Anterior cingulate cortex (tissue), 58 donors: Measurements from ENCODE around the gene IL13.

Experiments used
- DNase-seq, 58 donors: peaks; one replicate each; lab custom pipeline; 2025; lab: John Stamatoyannopoulos, UW

IL13 gene

GRCh38 chr5:132655821-132656773 is 1.9 kb upstream of the IL13 start:
- DNase-seq = peak in 8 of 58 donors; percentile 10 to 33 (median 16)

GRCh38 chr5:132656774-132657355 is 1.1 kb upstream of the IL13 start:
- no peak for DNase-seq

- peak in 2 of 58 donors; percentile 11 to 30 for DNase-seq
Measured at GRCh38 chr5:132658381-132659302, 669 bp downstream of the IL13 start.

GRCh38 chr5:132659598-132660493 is 1.9 kb downstream of the IL13 start:
- DNase-seq = no peak

- no peak for DNase-seq
Measured at GRCh38 chr5:132661231-132662003, 3.4 kb downstream of the IL13 start.

- DNase-seq = no peak
Measured at GRCh38 chr5:132662004-132662401, 4.0 kb downstream of the IL13 start.

GRCh38 chr5:132662925-132663770 is 5.2 kb downstream of the IL13 start:
- DNase-seq = no peak

- DNase-seq = no peak
Measured at GRCh38 chr5:132663771-132664695, 6.1 kb downstream of the IL13 start.

GRCh38 chr5:132664696-132665209 is 6.8 kb downstream of the IL13 start:
- no peak for DNase-seq

GRCh38 chr5:132665574-132666080 is 7.7 kb downstream of the IL13 start:
- no peak for DNase-seq

- no peak for DNase-seq
Measured at GRCh38 chr5:132666310-132667123, 8.5 kb downstream of the IL13 start.

- no peak for DNase-seq
Measured at GRCh38 chr5:132667309-132667708, 9.3 kb downstream of the IL13 start.

- no peak for DNase-seq
Measured at GRCh38 chr5:132667761-132668705, 10.1 kb downstream of the IL13 start.

GRCh38 chr5:132668706-132669454 is 10.9 kb downstream of the IL13 start:
- no peak for DNase-seq
